Transverse colon (tissue), 4 donors: Measurements from ENCODE around the gene PERM1.

ENCODE experiments used
- CTCF ChIP-seq, 5 experiments: fragments of 200-600 bp in 3 of 5; fragments of 450-650 bp in 2 of 5; sonication (generic) in 3 of 5; IDR thresholded peaks; 1 replicate in 2 of 5; 2 replicates in 3 of 5; pipeline ENCODE4 v1.5.1; 2016 to 2017; ENCODE audit warnings: antibody characterized with exemption in 5 of 5, inconsistent platforms in 3 of 5, mild to moderate bottlenecking in 2 of 5, moderate library complexity in 1 of 5
- EP300 ChIP-seq: sonication (generic); formaldehyde crosslinking; IDR thresholded peaks from one replicate; pipeline ENCODE4 v1.6.1; 2017; ENCODE audit warnings: antibody characterized with exemption, low read depth
- POLR2A ChIP-seq: fragments of 450-650 bp; IDR thresholded peaks from one replicate; pipeline ENCODE4 v1.6.1; 2016; ENCODE audit warnings: antibody characterized with exemption, mild to moderate bottlenecking, moderate library complexity
- POLR2AphosphoS5 ChIP-seq, 3 donors: sonication (generic); formaldehyde crosslinking; IDR thresholded peaks; one replicate each; pipeline ENCODE4 v1.6.1; 2016; ENCODE audit warnings: antibody characterized with exemption in 3 of 3

- TF ChIP-seq EP300 (no peak), POLR2AphosphoS5 (IDR thresholded peaks at IDR 0.05) (no peak), CTCF (IDR thresholded peaks at IDR 0.05) (no peak), POLR2A (no peak)
Measured at GRCh38 chr1:969260-969855, 12.5 kb downstream of the PERM1 start.
